HG02885 (cell line): Measurements from ENCODE around the gene CEP68.
"Not testable (repeated sequence)": the region's sequence is repeated elsewhere in the genome, so short reads cannot be mapped to it uniquely, and the experiment has no call there.

ENCODE experiments used
- ATAC-seq: cut with Tn5 transposase; IDR thresholded peaks from one replicate; pipeline ENCODE4 v1.9.1; 2021; ENCODE audit warnings: mild to moderate bottlenecking; ENCODE audit not compliant: unreplicated experiment, poor library complexity

Gene CEP68

GRCh38 chr2:65056215-65057053, at the start of gene CEP68:
Gene CEP68 (plus strand): TSS chr2:65056416. CDS start chr2:65069445, 13,029 bp downstream.
- peak; percentile 86 for ATAC-seq

GRCh38 chr2:65013776-65014175, 42.4 kb upstream of the CEP68 start:
- ATAC-seq = no peak

GRCh38 chr2:65015731-65016130, 40.5 kb upstream of the CEP68 start:
- no peak for ATAC-seq

GRCh38 chr2:65016789-65017188, 39.4 kb upstream of the CEP68 start:
- peak; percentile 71 for ATAC-seq

- ATAC-seq = no peak
Observed at GRCh38 chr2:65017335-65017734, 38.9 kb upstream of the CEP68 start.

- no peak for ATAC-seq
Observed at GRCh38 chr2:65018141-65018582, 38.1 kb upstream of the CEP68 start.

- ATAC-seq = no peak
Observed at GRCh38 chr2:65019010-65019409, 37.2 kb upstream of the CEP68 start.

GRCh38 chr2:65019675-65020195, 36.5 kb upstream of the CEP68 start:
- ATAC-seq = no peak

- ATAC-seq = not testable (repeated sequence)
Observed at GRCh38 chr2:65020251-65020650, 36.0 kb upstream of the CEP68 start.

GRCh38 chr2:65020943-65021528, 35.2 kb upstream of the CEP68 start:
- no peak for ATAC-seq

- ATAC-seq = no peak
Observed at GRCh38 chr2:65021709-65022108, 34.5 kb upstream of the CEP68 start.

- no peak for ATAC-seq
Observed at GRCh38 chr2:65022189-65022588, 34.0 kb upstream of the CEP68 start.

- ATAC-seq = no peak
Observed at GRCh38 chr2:65023742-65024141, 32.5 kb upstream of the CEP68 start.

GRCh38 chr2:65024149-65024829, 31.9 kb upstream of the CEP68 start:
- ATAC-seq = no peak

- peak; percentile 40 for ATAC-seq
Observed at GRCh38 chr2:65025453-65026123, 30.6 kb upstream of the CEP68 start.

- ATAC-seq = no peak
Observed at GRCh38 chr2:65026154-65026553, 30.1 kb upstream of the CEP68 start.

GRCh38 chr2:65026704-65027464, 29.3 kb upstream of the CEP68 start:
- ATAC-seq = no peak

GRCh38 chr2:65027616-65028244, 28.5 kb upstream of the CEP68 start:
- ATAC-seq = no peak
